Fibroblast of skin of left biceps (primary cell): ENCODE results near the gene EPC1.
"Not testable (repeated sequence)": the region's sequence is repeated elsewhere in the genome, so short reads cannot be mapped to it uniquely, and the experiment has no call there.

Source experiments
- DNase-seq, 2 experiments: peaks; one replicate each; pipeline ENCODE4 v3.0.0-alpha.2; 2013; ENCODE audit warnings: low read depth in 2 of 2

Gene EPC1

DNA sequence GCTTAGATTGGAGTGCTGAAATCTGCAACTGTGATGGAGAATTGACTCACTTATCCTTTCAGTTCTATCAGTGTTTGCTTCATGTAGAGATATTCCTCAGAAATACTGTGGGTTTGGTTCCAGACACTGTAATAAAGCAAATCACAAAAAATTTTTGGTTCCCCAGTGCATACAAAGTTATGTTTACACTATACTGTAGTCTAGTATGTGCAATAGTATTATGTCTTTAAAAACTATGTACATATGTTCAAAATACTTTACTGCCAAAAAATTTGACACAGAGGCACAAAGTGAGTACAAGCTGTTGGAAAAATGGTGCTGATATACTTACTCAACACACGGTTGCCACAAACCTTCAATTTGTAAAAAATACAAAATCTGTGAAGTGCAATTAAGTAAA is 112.5 kb downstream of the EPC1 start:
- DNase-seq, result no peak

DNA sequence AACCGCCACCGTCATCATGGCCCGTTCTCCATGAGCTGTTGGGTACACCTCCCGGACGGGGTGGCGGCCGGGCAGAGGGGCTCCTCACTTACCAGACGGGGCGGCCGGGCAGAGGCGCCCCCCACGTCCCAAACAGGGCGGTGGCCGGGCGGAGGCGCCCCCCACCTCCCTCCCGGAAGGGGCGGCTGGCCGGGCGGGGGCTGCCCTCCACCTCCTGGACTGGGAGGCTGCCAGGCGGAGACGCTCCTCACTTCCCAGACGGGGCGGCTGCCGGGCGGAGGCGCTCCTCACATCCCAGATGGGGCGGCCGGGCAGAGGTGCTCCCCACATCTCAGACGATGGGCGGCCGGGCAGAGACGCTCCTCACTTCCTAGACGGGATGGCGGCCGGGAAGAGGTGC is 113.6 kb downstream of the EPC1 start:
- DNase-seq, result not testable (repeated sequence)

DNA sequence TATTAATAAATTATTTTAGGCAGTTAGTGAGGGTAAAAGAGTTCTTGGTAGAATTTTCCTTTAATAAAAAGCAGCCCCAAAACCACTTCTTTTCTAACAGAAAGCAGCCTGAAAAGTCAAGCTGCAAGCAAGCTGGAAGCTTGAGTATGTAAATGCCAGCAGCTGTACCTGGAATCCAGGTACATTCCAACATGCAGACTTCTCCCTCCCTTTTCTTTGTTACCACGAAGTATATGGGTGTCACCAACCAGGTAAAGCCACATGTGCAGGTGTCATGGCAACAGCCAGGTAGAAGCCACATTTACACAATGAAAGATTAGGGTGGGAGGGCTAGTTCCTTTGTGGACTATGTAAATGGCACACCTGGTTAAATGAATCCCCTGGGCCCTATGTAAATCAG is 114.6 kb downstream of the EPC1 start:
- no peak for DNase-seq

DNA sequence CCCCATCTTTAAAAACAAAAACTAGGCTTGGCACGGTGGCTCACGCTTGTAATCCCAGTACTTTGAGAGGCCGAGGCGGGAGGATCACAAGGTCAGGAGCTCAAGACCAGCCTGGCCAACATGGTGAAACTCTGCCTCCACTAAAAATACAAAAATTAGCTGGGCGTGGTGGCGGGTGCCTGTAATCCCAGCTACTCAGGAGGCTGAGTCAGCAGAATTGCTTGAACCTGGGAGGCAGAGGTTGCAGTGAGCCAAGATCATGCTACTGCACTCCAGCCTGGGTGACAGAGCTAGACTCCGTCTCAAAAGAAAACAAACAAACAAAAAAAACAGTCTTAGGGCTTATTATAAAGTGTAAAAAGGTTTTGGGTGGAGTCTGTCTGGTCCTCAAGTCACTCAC is 117.2 kb downstream of the EPC1 start:
- DNase-seq, result not testable (repeated sequence)

DNA sequence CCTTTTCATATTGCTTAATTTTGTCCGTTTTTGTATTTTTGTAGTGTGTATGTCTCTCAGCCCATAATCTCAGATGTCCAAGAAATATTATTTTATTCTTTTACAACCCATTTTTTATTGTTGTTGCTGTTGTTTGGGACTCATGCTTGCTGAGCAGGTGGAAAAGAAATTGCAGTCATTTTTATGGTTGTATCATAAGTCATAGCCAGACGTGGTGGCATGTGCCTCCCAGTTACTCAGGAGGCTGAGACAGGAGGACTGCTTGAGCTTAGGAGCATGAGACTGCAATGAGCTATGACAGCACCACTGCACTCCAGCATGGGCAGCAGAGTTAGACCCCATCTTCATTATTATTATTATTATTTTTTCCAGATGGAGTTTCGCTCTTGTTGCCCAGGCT is 117.8 kb downstream of the EPC1 start:
- DNase-seq, result no peak

DNA sequence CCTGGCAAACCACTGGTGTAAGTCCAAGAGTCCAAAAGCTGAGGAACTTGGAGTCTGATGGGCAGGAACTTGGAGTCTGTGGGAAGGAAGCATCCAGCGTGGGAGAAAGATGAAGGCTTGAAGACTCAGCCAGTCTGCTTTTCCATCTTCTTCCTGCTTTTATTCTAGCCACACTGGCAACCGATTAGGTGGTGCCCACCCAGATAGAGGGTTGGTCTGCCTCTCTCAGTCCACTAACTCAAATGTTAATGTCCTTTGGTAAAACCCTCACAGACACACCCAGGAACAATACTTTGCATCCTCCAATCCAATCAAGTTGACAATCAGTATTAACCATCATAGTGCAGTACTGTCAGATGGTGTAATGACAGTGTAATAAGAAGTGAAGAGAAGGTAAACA is 119.2 kb downstream of the EPC1 start:
- DNase-seq, result no peak

DNA sequence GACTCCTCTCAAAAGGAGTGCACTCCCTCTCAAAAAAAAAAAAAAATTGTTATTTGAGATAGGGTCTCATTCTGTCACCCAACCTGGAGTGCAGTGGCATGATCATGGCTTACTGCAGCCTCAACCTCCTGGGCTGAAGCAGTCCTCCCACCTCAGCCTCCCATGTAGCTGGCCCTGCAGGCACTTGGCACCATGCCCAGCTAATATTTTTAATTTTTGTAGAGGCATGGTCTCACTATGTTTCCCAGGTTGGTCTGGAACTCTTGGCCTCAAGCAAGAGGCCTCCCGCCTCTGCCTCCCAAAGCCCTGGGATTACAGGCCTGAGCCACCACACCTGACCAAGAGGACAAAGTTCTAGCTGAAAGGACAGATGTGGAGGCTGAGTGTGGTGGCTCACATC is 120.3 kb downstream of the EPC1 start:
- DNase-seq, result no peak

- no peak for DNase-seq
Observed at GRCh38 chr10:32225976-32226375, 121.0 kb downstream of the EPC1 start.

- DNase-seq, result not testable (repeated sequence)
Observed at GRCh38 chr10:32222376-32222775, 124.6 kb downstream of the EPC1 start.

- DNase-seq, result not testable (repeated sequence)
Observed at GRCh38 chr10:32219156-32219555, 127.8 kb downstream of the EPC1 start.

- not testable (repeated sequence) for DNase-seq
Observed at GRCh38 chr10:32218206-32219044, 128.5 kb downstream of the EPC1 start.
